PC-3 (cell line): ENCODE results near the gene NPBWR2. TPM values are rescaled to one million over a fixed set of nuclear protein-coding genes. Genes with fewer than 3 reads are reported as not detected.

ENCODE experiments used
- ATAC-seq: fragments of 200-7000 bp; cut with Tn5 transposase; 2 replicates; pipeline ENCODE4 v1.9.1; 2020; ENCODE audit warnings: mild to moderate bottlenecking, moderate library complexity
- BruUV-seq: library from RNA; stranded (reverse); fragments of 400-500 nt; replicated peaks from 2 replicates; lab custom pipeline; 2021; lab: Mats Ljungman, UMichigan
- CTCF ChIA-PET: fragments of 300-600 bp; sonication (Branson Sonifier 250); formaldehyde crosslinking; loops from one replicate; lab custom pipeline; 2022; ENCODE audit warnings: antibody characterized with exemption; lab: Charles Lee
- POLR2A ChIA-PET: fragments of 300-600 bp; sonication (Branson Sonifier 250); formaldehyde crosslinking; loops from one replicate; lab custom pipeline; 2022; ENCODE audit warnings: antibody characterized with exemption; ENCODE audit not compliant: unreplicated experiment; lab: Charles Lee
- DNase-seq: peaks from one replicate; pipeline ENCODE4 v3.0.0-alpha.2; 2015
- H2AFZ ChIP-seq: fragments of 300-600 bp; sonication (generic); 2 replicates; pipeline ENCODE4 v1.6.0; 2016; ENCODE audit warnings: antibody characterized with exemption, low read length
- H3F3A ChIP-seq: fragments of 300-600 bp; sonication (generic); one replicate; pipeline ENCODE4 v1.6.0; 2017; ENCODE audit warnings: antibody characterized with exemption, low read length, control low read depth, mild to moderate bottlenecking; ENCODE audit not compliant: unreplicated experiment
- H3K27ac ChIP-seq: fragments of 300-600 bp; sonication (generic); 2 replicates; pipeline ENCODE4 v1.5.1; 2016; ENCODE audit warnings: mild to moderate bottlenecking, low read length
- H3K27me3 ChIP-seq: fragments of 300-600 bp; sonication (generic); 2 replicates; pipeline ENCODE4 v1.6.1; 2016; ENCODE audit warnings: low read length, mixed read lengths
- H3K36me3 ChIP-seq: fragments of 300-600 bp; sonication (generic); 2 replicates; pipeline ENCODE4 v1.6.1; 2016; ENCODE audit warnings: low read depth, mixed run types, low read length, mixed read lengths
- H3K4me1 ChIP-seq: fragments of 300-600 bp; sonication (generic); 2 replicates; pipeline ENCODE4 v1.5.1; 2016; ENCODE audit warnings: low read length; ENCODE audit not compliant: insufficient read depth
- H3K4me2 ChIP-seq: fragments of 300-600 bp; sonication (generic); 2 replicates; pipeline ENCODE4 v1.6.0; 2016; ENCODE audit warnings: low read length
- H3K4me3 ChIP-seq: fragments of 300-600 bp; sonication (generic); 2 replicates; pipeline ENCODE4 v1.5.1; 2016; ENCODE audit warnings: mild to moderate bottlenecking, low read length, mixed read lengths
- H3K79me2 ChIP-seq: fragments of 300-600 bp; sonication (generic); 2 replicates; pipeline ENCODE4 v1.6.1; 2017; ENCODE audit warnings: low read length, mixed read lengths
- H3K9ac ChIP-seq: fragments of 300-600 bp; sonication (generic); 2 replicates; pipeline ENCODE4 v1.6.0; 2016; ENCODE audit warnings: mild to moderate bottlenecking, low read length
- H3K9me2 ChIP-seq: fragments of 300-600 bp; sonication (generic); replicated peaks from 2 replicates; pipeline ENCODE4 v1.6.1; 2016; ENCODE audit warnings: mixed run types, low read length, mixed read lengths
- H3K9me3 ChIP-seq: fragments of 300-600 bp; sonication (generic); 2 replicates; pipeline ENCODE4 v1.6.1; 2016; ENCODE audit warnings: low read length, mixed read lengths
- H4K20me1 ChIP-seq: fragments of 300-600 bp; sonication (generic); 2 replicates; pipeline ENCODE4 v1.6.1; 2016; ENCODE audit warnings: low read length, mixed read lengths
- CTCF ChIP-seq: fragments of 300-600 bp; sonication (generic); conservative IDR thresholded peaks from 2 replicates; pipeline ENCODE4 v1.5.1; 2017; ENCODE audit warnings: antibody characterized with exemption, low read depth, mild to moderate bottlenecking, low read length
- EZH2 ChIP-seq: fragments of 300-600 bp; sonication (generic); IDR thresholded peaks from one replicate; pipeline ENCODE4 v1.6.1; 2017; ENCODE audit warnings: antibody characterized with exemption, mild to moderate bottlenecking, low read length; ENCODE audit not compliant: unreplicated experiment
- EZH2phosphoT487 ChIP-seq: fragments of 300-600 bp; sonication (generic); IDR thresholded peaks from 2 replicates; pipeline ENCODE4 v1.6.1; 2018; ENCODE audit warnings: mild to moderate bottlenecking, antibody characterized with exemption, low read length, borderline replicate concordance
- intact Hi-C: fragments of 100-400 bp; cut with micrococcal nuclease; formaldehyde crosslinking; loops from 2 replicates; pipeline ENCODE4 v1.9.0; 2023
- total RNA-seq: library from RNA; depleted of rRNA; stranded (reverse); fragments of >200 nt; gene quantifications from 2 replicates; pipeline ENCODE4 v1.2.3, GENCODE V29; 2014

Gene NPBWR2
- total RNA-seq, 1 experiment from 2014 or later, result not detected

GRCh38 chr20:64083804-64084684 is 23.3 kb downstream of the NPBWR2 start, which contains the start of gene LKAAEAR1:
TSS of gene LKAAEAR1 (minus strand) at chr20:64084398. CDS start at chr20:64084219, 179 bp downstream.
- H3K9me2 ChIP-seq, result no peaks in the 10 kb centered on the region
- peak within 1 kb of the TSS; percentile 76 for H3K4me3 ChIP-seq
- no TSS peak for BruUV-seq
- H3K27ac ChIP-seq, result no peak within 1 kb of the TSS
- peaks cover 5% of the 10 kb centered on the region for H3K79me2 ChIP-seq
- peak within 1 kb of the TSS; percentile 83 for H2AFZ ChIP-seq
- peak within 1 kb of the TSS; percentile 51 for H3K9ac ChIP-seq
- peaks cover 19% of the 10 kb centered on the region for H3K4me1 ChIP-seq
- DNase-seq, result no peak
- H4K20me1 ChIP-seq, result no peaks in the 10 kb centered on the region
- H3K27me3 ChIP-seq, result no peaks in the 10 kb centered on the region
- H3K9me3 ChIP-seq, result no peaks in the 10 kb centered on the region
- H3F3A ChIP-seq, result no peaks in the 10 kb centered on the region
- no peaks in the 10 kb centered on the region for H3K36me3 ChIP-seq
- ChIA-PET POLR2A (interaction anchor here (0.6 kb wide), 1 partner anchor 510 kb away, joined by 4 read pairs; the partner anchor contains the start of gene HELZ2), CTCF (interaction anchor here (0.7 to 2.0 kb wide), 6 partner anchors 14 to 376 kb away, joined by 3 to 15 read pairs (median 4); partner anchors contain the start of genes ARFRP1 and ZGPAT)
- intact Hi-C loops, result loop anchor here (1.0 kb wide), 1 partner anchor 36 kb away; no protein-coding TSS in a partner anchor
- TF ChIP-seq CTCF (no peak), EZH2phosphoT487 (no peak), EZH2 (no peak)
- peak within 1 kb of the TSS; percentile 99 for H3K4me2 ChIP-seq
- 0 out of 2 replicates have a peak, but pooled peaks have one; percentile 2 for ATAC-seq

- Histone ChIP-seq H3K79me2 (peaks cover 12% of the 10 kb centered on the region), H3K36me3 (no peaks in the 10 kb centered on the region), H3K27ac (no peak overlapping the region), H4K20me1 (no peaks in the 10 kb centered on the region), H3K9me3 (no peaks in the 10 kb centered on the region), H3K4me2 (peak overlapping the region; percentile 99), H3K4me3 (peak overlapping the region; percentile 76), H2AFZ (peak overlapping the region; percentile 83), H3K9ac (peak overlapping the region; percentile 51), H3F3A (no peaks in the 10 kb centered on the region), H3K4me1 (peaks cover 25% of the 10 kb centered on the region), H3K9me2 (no peaks in the 10 kb centered on the region), H3K27me3 (no peaks in the 10 kb centered on the region)
- intact Hi-C loops, result loop anchor here (1.0 kb wide), 1 partner anchor 37 kb away; no protein-coding TSS in a partner anchor
- TF ChIP-seq CTCF (peak; percentile 67), EZH2 (no peak), EZH2phosphoT487 (no peak)
- CTCF ChIA-PET, result interaction anchor here (0.7 to 2.0 kb wide), 7 partner anchors 13 to 375 kb away, joined by 3 to 15 read pairs (median 4); partner anchors contain the start of genes ARFRP1 and ZGPAT
- POLR2A ChIA-PET, result no interaction called here
- BruUV-seq, result no TSS peak
- ATAC-seq (peak; percentile 40), DNase-seq (peak; percentile 77)
These were observed 24.0 kb downstream of the NPBWR2 start for GRCh38 chr20:64083378-64083803.
